ENCODE results near the gene SNAP25. TPM values are rescaled to one million over a fixed set of nuclear protein-coding genes. Genes with fewer than 3 reads are reported as not detected.

SNAP25 gene
- total RNA-seq, 1 donor from 2014 or later, result 1.9 TPM

- TF ChIP-seq, protein P1, sequence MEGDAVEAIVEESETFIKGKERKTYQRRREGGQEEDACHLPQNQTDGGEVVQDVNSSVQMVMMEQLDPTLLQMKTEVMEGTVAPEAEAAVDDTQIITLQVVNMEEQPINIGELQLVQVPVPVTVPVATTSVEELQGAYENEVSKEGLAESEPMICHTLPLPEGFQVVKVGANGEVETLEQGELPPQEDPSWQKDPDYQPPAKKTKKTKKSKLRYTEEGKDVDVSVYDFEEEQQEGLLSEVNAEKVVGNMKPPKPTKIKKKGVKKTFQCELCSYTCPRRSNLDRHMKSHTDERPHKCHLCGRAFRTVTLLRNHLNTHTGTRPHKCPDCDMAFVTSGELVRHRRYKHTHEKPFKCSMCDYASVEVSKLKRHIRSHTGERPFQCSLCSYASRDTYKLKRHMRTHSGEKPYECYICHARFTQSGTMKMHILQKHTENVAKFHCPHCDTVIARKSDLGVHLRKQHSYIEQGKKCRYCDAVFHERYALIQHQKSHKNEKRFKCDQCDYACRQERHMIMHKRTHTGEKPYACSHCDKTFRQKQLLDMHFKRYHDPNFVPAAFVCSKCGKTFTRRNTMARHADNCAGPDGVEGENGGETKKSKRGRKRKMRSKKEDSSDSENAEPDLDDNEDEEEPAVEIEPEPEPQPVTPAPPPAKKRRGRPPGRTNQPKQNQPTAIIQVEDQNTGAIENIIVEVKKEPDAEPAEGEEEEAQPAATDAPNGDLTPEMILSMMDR (IDR thresholded peaks at IDR 0.05), result no peak
- H3K4me1 ChIP-seq, result no peaks in the 10 kb centered on the region
- no peak for ATAC-seq
These were observed 18.3 kb upstream of the SNAP25 start for GRCh38 chr20:10200330-10200729.

GRCh38 chr20:10201321-10201870 lies 17.2 kb upstream of the SNAP25 start:
- intact Hi-C loops (cut with DNase I), result no loop called here
- H3K36me3 ChIP-seq, result no peaks in the 10 kb centered on the region
- H3K4me3 ChIP-seq, result no peak overlapping the region
- no peaks in the 10 kb centered on the region for H3K27me3 ChIP-seq
- H3K27ac ChIP-seq, result no peak overlapping the region
- H3K9me3 ChIP-seq, result no peaks in the 10 kb centered on the region
- TF ChIP-seq, protein P1 (IDR thresholded peaks at IDR 0.05), result no peak
- H3K4me1 ChIP-seq, result no peaks in the 10 kb centered on the region
- DNase-seq (no peak), ATAC-seq (no peak)

More at GRCh38 chr20:10200330-10200729, 18.3 kb upstream of the SNAP25 start:
- Histone ChIP-seq H3K4me3 (no peak overlapping the region), H3K27me3 (no peaks in the 10 kb centered on the region), H3K27ac (no peak overlapping the region), H3K9me3 (no peaks in the 10 kb centered on the region), H3K36me3 (no peaks in the 10 kb centered on the region)
- intact Hi-C loops (cut with DNase I), result no loop called here
- no peak for DNase-seq

DNA sequence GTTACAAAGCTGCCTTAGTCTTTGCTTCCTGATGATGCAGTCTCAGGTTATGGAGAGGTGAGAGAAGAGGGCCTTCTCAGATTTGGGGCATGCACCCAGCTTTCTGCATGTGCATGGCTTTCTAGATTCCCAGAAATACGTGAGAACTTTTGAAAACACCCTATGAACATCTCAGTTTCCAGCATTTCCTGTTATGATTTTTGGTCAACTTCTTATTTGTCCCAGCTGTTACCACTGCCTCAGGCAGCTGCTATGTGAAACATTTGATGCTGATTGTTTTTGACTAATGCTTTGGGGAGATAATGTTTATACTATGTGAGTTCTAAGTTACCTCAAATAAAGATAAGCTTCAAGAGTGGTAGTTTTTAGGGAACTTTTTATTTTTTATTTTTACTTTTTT lies 9.5 kb upstream of the SNAP25 start:
- no peak for DNase-seq
- H3K4me1 ChIP-seq, result no peaks in the 10 kb centered on the region
- no peaks in the 10 kb centered on the region for H3K9me3 ChIP-seq
- no peaks in the 10 kb centered on the region for H3K27me3 ChIP-seq
- intact Hi-C loops (cut with DNase I), result no loop called here
- H3K4me3 ChIP-seq, result no peak overlapping the region
- TF ChIP-seq, protein P1 (IDR thresholded peaks at IDR 0.05), result no peak
- no peaks in the 10 kb centered on the region for H3K36me3 ChIP-seq
- no peak overlapping the region for H3K27ac ChIP-seq
- no peak for ATAC-seq

DNA sequence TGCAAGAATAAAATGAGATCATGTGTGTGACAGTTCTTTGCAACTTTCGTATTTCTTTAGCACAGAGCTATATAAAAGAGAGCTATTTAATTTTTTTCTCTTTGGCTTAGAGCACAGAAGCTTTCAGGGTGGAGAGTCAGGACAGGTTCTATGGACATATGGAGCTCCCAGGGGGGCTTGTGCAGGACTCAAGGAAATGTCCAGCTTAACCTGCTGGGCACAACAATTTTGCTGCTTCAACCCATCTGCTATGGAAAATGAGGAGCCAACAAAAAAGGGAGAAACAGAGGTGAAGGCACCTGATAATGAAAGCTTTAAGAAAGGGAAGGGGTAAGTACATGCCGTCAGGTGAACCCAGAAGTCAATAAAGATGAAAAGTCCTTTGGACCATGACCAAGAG lies 5.1 kb upstream of the SNAP25 start:
- intact Hi-C loops (cut with DNase I), result no loop called here
- DNase-seq, result no peak
- Histone ChIP-seq H3K4me1 (no peaks in the 10 kb centered on the region), H3K27me3 (peaks cover 17% of the 10 kb centered on the region), H3K9me3 (no peaks in the 10 kb centered on the region), H3K36me3 (no peaks in the 10 kb centered on the region), H3K4me3 (no peak overlapping the region), H3K27ac (no peak overlapping the region)
- TF ChIP-seq, protein P1 (IDR thresholded peaks at IDR 0.05), result no peak
- ATAC-seq, result no peak

DNA sequence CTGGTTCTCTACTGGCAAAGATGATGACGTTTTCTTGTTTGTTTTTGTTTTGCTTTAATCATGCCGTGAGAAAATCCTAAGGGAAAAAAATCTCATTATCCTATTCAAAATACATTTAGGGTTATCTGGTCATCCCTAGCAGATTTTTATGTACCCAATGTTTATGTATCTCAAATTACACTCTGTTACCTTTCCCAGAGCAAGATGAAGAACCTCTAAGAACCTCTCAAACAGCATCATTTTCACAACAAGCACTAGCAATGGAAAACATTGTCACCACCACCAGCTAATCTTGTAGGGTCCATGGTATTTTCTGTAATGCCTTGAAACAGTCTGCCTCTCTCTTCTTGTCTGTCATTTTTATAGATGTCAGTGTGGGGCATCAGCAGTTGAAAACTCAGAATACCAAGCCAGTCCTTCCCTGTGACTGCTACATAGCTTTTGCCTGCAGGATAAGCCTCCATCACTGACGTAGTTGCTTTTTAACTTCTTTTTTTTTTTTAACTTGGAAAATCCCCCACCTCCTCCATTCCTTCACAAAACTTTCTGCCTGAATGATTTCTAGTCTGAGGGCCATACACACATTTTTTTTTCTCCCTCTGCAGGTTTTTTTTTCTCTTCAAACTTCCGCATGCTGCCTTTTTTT lies 2.4 kb upstream of the SNAP25 start:
- Histone ChIP-seq H3K27me3 (peaks cover 31% of the 10 kb centered on the region), H3K4me3 (no peak overlapping the region), H3K36me3 (no peaks in the 10 kb centered on the region), H3K9me3 (no peaks in the 10 kb centered on the region), H3K27ac (no peak overlapping the region), H3K4me1 (peaks cover 4% of the 10 kb centered on the region)
- TF ChIP-seq, protein P1 (IDR thresholded peaks at IDR 0.05), result no peak
- intact Hi-C loops (cut with DNase I), result no loop called here
- DNase-seq (no peak), ATAC-seq (no peak)
